HPDE6-E6E7 (cell line): ENCODE measurements around the gene CACNG4.
A peak's percentile ranks its signal among the peaks of the same experiment; 100 is the strongest.

Experiments used
- DNase-seq: peaks from one replicate; pipeline ENCODE4 v3.0.0; 2011; ENCODE audit warnings: missing footprints; ENCODE audit errors: extremely low spot score

Gene CACNG4

DNA sequence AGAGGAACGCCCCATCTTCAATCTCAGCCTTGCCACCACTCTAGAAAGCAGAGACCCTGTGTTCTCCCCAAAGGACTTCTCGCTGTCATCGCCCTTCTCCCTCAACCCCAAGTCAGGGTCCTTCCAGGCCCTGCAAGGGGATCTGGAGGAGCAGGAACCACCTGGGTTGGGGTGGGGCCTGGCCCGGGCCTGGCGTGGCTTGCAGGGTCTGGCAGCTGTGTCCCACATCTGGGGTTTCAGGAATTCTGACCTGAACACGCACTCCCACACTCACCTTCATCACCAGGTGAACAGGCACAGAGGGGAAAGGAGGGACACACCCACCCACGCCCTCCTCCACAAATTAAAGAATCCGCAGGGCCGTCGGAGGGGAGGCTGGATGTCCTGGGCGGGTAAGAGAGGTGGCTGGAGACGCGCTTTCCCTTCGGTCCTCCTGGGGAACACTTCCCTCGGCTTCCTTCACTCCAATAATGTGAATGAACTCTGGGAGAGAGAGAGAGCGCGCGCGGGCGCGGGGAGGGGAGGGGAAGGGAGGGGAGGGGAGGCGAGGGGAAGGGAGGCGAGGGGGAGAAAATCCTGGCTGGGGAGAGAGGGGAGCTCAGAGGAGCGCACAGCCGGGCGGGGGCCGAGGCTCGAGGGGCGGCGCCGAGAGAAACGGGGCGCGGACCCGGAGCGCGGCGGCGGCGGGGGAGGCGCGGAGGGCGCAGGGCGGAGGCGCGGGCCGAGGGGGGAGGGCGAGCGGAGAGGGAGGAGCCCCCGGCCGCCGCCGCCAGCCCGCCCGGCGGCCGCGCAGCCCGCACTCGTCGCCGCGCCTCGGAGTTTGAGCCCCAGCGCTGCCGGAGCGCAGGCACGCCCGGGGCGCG lies at the start of gene CACNG4:
TSS of gene CACNG4 (plus strand) at position 799 of the 863 bp plus-strand sequence. CDS start 205 bp downstream, outside the sequence.
- DNase-seq, result no peak

DNA sequence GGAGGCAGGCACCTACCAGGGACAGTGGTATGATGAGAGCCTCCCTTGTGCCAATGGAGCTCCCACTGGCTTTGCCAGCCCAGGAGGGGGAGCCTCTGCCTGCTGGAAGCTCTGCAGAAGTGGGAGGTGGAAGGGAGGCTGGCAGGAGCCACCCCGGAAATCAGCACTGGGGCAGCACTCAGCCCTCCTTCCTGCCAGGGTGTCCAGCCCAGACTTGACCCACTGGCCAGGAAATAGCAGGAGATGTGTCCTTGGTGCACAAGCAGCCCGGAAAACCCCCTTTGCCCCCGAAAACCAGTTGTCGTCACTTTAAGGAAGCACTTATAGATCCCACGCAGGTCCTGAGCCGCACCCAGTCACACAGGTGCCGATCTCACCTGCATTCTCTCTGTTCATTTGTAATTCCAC lies 49.3 kb upstream of the CACNG4 start:
- DNase-seq, result peak; percentile 94

DNA sequence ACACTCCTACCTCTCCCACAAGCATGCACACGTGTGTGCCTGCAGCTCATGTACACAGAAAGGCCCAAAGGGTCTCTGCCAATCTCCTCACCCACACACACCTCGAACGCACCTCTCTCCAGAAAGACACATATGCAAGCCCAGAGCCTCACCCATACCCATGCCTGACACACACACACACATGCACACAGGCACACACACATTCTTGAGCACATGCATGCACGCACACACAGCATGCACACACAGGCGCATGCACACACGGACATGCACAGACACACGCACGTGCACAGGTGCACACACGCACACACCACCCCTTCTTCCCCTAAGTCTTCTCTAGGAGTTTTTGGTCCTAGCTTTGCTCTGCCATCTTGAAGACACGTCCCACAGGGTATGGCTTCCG lies 48.7 kb upstream of the CACNG4 start:
- no peak for DNase-seq

DNA sequence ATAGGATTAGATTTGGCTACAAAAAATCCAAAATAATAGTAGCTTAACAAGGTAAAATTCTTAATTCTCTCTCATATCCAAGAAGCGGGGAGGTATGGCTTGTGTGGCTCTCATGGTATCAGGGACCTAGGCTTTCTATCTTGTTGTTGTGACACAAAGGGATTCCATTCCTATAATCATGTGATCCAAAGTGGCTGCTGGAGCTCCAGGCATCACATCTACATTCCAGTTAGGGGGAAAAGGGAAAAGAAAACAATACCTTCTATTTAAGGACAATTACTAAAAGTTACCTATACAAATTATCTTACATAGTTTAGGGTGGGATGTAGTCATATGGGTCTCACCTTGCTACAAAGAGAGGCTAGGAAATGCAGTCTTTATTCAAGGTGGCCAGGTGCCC lies 47.6 kb upstream of the CACNG4 start:
- no peak for DNase-seq

DNA sequence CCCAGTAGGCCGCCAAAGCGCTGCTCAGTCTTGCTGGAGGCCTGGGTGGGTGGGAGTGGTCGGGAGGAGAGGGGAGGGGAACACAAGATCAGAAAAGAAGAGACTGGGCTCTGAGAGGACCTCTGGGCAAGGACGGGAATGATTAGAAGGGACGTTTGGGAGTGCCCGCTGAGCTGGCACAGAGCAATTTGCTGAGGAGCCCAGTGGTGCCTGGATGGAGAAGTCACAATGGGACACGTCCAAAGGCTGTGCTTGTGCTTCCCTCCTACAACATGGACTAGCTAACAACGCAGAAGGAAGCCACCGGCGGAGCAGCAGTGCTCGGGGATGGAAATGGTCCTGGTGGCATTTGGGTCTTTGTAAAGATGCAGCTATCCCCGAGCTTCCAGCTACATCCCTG lies 45.6 kb upstream of the CACNG4 start:
- DNase-seq, result no peak

DNA sequence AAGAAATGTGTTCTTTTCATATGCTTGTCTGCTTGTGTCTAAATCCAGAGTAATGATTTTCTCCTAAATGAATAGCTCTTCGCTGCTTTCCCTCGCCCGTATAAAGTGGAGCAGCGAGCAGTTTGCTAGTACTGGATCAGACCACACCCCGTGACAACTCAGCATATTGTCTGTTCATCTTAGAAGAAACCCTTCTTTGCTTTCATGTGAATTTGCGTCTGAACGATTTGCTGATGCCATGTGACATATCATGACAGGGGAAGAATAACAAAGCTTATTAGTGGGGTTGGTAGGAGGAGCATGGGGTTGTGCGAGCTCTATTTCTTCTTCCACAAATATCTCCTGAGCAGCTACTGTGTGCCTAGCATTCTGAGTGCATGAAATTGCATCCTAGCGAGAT lies 44.1 kb upstream of the CACNG4 start:
- DNase-seq, result no peak

DNA sequence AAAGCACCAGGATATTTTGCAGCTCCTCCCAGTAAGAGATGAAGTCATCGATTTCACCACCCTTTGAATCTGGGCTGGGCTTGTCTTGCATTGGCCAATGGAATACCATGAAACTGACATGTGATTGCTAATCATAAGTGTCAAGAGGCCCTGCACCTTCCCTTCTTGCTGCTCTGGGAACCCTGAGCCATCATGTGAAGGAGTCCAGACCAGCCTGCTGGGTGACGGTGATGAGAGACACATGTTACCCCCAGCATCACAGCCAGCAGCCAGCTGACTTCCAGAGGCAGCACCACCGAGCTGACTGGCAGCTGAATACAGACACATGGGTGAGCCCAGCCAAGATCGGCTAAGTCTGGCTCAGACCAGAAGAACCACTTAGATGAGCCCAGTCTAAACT lies 43.6 kb upstream of the CACNG4 start:
- no peak for DNase-seq

DNA sequence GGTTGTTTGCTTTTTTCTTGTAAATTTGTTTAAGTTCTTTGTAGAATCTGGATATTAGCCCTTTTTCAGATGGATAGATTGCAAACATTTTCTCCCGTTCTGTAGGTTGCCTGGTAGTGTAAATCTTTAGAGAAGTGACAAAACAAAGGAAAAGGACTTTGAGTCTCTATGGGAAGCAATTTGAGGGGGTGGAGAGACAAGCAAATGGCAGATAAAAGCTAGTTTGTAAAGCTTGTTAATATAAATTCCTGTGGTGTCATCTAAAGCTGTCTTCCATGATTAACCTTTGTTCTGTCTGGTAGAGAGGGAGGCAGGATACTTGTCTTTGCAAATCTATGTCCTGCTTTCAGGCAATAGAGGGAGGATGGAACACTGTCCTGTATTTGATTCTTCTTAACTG lies 40.6 kb upstream of the CACNG4 start:
- DNase-seq, result no peak

DNA sequence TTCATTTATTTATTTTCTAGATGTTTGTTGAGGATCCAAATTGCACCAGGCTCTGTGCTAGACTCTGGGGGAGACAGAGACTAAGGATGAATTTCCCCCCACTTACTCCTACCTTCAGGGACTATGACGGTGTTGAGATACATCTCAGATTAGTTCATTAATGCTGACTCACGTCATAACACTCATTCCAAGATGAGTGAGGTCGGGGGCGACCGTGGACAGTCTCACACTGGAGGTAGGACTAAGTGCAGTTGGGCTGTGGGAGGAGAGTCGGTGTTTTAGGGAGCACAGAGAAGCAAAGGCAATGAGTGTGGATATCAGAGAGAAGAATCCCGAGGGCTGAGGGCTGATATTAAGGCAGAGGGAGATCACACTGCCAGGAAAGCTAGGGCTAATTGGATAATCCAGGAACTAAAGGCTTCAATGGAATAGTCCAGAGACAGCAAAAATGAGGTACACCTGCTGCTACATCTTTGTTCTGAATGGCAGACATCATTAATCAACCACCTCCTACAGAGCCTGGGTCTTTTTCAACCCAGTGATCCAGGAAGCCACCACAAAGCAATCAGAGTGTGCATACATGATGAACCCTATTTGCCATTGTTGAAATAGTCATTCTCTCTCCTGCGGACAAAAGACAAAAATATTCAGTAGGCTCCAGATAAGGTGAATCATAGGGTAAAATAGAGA lies 38.6 kb upstream of the CACNG4 start:
- DNase-seq, result no peak

DNA sequence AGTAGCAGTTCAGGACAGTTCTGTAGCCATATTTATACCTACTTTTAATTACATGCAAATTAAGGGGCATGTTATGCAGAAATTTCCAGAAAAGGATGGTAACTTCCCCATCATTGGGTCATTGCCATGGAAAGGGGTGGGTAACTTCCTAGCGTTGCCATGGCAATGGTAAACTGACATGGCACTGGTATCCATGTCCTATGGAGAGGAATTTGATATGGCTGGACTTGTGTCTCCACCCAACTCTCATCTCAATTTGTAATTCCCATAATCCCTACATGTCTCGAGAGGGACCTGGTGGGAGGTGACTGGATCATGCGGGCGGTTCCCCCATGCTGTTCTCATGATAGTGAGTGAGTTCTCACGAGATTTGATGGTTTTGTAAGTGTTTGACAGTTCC lies 35.6 kb upstream of the CACNG4 start:
- DNase-seq, result no peak

DNA sequence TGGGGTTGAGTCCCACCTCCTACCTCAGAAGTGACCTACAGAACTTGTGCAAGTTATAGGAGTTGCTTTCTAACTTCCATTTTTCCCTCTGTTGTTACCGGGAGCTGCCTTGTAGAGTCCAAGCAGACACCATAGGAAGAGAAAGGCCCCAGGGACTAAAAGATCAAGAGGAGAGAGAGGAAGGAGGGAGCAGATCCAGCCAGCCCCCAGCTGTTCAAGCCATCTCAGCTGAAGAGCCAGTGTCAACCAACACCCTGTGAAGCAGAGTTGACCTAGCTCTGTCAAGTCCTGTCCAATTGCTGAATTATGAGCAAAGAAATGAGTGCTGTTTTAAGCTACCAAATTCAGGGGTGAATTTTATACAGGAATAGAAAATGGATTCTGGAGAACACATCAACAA lies 34.9 kb upstream of the CACNG4 start:
- DNase-seq, result no peak

DNA sequence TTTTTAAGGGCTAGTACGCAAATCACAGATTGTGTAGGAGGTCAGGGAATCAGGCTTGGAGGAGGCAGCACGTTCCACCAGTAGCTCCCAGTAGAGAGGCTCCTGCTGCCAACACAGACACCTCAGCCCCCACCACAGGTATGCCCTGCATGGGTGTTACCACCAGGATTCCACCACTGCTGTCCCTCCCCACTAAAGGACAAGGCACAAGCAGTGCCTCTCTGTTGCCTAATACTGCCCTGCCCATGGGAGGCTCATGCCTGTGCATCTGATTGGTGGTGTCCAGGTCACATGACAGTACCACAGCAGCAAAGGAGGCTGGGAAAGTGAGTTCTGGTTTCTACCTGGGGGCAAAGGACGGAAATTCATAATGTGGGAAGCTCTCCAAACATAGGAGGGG lies 33.6 kb upstream of the CACNG4 start:
- no peak for DNase-seq

DNA sequence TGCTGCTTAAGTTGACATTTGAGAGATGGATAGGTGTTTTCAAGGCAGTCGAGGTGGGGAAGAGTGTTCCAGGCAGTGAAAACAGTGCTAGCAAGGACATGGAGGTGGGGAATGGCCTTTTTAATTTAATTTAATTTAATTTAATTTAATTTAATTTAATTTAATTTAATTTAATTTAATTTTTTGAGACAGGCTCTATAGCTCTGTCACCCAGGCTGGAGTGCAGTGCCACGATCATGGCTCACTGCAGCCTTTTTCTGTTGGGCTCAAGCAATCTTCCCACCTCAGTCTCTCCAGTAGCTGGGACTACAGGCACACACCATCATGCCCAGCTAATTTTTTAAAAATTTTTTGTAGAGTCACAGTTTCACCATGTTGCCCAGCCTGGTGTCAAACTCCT lies 32.2 kb upstream of the CACNG4 start:
- DNase-seq, result no peak

DNA sequence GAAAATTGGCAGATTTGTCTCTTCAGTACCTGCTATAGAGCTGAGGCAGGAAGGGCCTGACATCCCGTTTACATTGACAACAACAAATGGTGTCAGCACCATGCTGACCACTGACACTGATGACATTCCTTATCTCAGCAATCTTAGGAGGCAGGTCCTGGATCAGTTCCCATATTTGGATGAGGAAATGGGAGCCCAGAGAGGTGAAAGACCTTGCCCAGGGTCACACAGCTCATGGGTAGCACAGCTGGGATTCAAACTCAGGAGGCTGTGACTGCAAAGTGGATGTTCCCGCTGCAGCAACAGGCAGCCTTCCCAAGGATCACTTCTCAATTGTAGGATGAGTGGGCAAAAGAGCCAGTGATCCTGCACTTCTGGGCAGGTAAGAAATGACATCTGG lies 30.5 kb upstream of the CACNG4 start:
- no peak for DNase-seq

DNA sequence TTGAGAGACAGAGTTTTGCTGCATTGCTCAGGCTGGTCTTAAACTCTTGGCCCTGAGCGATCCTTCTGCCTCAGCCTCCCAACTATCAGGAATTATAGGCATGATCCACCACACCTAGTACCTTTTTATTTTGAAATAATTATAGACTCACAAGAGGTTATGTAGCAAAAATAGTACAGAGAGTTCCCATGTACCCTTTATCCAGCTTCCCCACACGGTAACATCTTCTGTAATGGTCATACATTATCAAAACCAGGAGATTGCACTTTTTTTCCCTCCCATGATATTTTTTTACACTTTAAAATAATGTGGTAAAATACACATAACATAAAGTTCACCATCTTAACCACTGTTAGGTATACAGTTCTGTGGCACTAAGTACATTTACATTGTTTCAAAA lies 28.8 kb upstream of the CACNG4 start:
- DNase-seq, result no peak

DNA sequence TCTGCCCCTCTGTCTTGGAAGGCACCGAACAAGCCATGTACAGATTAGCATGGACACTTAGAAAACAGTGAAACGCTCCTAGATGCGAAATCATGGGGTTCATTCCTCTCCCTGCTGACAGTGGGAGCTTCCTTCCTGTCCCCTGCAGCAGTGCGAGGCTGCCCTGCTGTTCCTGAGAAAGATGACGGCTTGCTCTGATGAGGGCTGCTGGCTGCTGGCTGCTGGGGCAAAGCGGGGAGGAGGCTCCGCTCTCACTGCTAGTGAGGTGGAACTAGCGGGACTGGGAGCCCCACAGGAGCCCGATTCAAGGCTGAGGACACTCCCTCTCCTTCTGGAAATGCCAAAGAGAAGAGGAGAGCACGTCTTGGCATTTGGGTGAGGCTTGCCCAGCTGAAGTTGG lies 25.9 kb upstream of the CACNG4 start:
- DNase-seq, result no peak

DNA sequence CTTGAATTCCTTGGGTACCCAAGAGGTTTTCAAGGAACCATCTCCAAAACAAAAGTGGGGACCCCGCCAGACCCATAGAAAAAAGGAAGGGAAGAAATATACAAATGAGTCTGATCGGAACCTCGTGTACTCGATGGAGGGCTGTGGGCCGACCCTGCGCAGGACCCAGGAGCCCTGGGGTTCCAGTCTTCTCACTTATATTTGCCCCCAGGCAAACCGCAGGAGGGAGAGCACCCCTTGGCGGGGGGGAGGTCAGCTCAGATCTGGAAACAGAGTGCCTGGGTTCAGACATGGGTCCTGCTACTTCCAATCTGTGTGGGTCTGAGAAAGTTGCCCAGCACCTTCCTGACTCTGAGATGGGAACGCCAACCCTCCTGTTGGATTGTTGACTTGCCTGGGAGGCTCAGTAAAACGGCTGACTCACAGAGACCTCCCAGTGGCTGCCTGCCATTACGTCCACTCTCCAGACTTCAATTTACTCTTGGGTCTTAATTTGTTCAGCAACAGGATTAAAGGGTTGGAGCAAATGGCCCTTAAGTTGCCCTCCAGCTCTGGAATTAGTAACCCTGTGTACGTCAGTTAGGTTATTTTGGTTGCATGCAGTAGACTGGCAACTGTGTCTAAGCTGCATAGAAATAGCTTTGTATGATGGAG lies 24.9 kb upstream of the CACNG4 start:
- no peak for DNase-seq

DNA sequence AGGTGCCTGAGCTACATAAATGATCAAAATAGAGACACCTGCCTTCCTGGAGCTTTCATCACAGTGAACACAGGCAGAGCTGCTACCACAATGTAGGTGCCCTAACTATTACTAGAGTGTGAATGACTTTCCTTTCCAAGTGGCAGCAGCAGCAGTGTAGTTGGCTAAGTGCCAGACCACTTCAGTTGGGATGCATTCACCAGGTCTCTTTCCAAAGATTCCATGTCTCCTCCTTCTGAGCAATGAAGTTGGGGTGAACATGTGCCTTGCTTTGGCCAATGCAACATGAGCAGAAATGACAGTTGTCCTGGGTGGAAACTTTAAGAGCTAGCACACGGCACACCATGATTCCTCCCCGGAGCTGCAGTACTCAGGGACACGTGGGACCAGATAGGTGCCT lies 23.3 kb upstream of the CACNG4 start:
- no peak for DNase-seq

DNA sequence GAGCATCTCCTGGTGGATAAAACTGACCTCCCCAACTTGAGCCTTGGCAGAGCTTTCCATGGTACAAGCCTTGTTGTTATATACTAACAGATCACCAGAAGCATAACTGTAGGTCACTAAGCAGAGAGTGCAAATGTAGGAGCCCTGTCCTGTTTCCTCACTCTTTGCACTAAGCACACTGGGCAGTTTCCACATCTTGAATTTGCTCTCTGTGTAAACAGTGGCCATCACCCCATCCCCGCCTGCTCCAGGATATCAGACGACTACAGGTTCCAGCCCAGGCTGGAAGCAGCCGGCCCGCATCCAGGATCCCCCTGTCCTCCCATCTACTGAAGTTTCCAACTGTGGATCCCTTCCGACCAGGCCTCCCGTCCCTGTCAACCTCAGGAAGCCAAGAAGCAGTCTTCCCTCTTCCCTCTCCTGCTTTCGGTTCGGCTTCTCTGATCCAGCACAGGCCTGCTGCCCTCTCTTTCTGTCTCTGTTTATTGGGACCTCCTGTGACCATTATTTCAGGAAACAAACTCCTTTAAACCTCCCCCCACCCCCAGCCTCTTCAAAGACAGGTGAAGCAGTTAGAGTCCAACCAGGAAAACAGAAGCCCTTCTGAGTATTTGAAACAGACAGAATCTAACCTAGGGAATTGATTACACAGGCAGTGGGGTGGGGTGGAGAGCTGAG lies 22.6 kb upstream of the CACNG4 start:
- DNase-seq, result no peak

DNA sequence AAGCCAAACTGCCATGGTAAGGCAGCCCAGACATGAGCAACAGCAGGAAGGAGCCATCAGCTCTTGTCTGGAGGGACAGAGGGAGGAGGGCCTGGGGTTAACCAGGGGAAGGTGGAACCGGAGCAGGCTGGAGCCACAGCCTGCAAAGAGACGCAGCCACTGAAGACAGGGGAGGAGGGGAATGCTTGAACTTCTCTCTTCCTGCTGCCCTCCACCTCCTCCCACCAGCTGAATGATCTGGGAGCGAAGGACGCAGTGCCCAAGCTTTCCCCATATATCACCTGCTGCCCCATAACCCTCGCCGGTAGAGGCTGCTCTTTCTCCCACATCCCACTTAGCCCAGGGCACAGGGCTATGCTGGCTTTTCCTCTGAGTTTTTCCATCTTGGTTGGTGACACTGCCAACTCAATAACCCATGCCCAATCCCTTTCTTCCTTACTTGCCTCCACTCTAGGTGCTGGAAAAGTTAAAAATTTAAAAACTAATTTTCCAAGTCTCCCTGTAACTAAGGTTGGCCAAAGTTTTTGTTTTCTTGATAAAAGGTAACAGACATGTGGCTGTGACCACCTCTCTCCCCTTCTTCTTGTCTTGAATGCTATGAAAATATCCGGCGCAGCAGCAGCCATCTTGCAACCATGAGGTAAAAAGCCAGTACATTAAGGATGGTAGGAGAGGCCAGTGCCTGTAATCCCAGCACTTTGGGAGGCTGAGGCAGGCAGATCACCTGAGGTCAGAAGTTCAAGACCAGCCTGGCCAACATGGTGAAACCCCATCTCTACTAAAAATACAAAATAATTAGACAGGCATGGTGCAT lies 21.8 kb upstream of the CACNG4 start:
- no peak for DNase-seq

DNA sequence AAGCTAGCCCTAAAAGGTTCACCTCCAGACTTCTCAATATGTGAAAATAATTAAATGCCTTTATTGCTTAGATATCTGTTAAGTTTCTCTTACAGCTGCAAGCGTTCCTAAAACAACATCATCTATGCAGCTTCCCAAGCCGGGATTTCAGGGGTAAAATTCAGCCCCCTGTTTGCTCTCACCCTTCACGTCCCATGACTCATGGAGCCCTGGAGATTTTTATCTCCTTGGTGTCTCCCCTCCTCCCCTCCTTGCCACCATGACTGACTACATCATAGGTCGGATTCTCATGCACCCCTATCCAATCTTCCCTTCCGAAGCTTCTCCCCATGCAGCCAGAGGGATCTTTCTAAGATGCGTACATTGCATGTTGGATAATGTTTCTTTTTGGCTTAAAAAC lies 21.0 kb upstream of the CACNG4 start:
- DNase-seq, result no peak
